HG02571 (cell line): ENCODE results near the gene UBE2J2.

Experiments used
- ATAC-seq: cut with Tn5 transposase; IDR thresholded peaks from one replicate; pipeline ENCODE4 v1.9.1; 2021; ENCODE audit warnings: mild to moderate bottlenecking, moderate library complexity; ENCODE audit not compliant: unreplicated experiment

UBE2J2 gene

GRCh38 chr1:1282998-1283397, 9.3 kb upstream of the UBE2J2 start:
- ATAC-seq = no peak

GRCh38 chr1:1281533-1282321, 8.1 kb upstream of the UBE2J2 start:
- ATAC-seq = no peak

GRCh38 chr1:1280782-1281481, 7.3 kb upstream of the UBE2J2 start:
- ATAC-seq = no peak

DNA sequence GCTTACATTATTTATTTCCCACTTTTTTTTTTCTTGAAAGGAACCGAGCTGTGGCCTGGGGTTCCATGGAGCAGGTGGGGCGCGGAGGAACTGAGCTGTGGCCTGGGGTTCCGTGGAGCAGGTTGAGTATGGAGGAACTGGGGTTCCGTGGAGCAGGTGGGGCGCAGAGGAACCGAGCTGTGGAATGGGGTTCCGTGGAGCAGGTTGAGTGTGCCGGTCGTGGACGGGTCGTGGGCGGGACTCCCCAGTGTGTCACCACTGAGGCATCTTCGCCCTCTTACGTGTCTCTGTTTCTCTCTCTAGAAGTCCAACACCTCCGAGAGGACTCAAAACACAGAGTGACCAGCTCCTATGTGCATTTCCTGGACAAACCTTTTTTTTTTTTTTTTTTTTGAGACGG, 5.4 kb upstream of the UBE2J2 start:
- ATAC-seq = no peak

- ATAC-seq = no peak
Measured at GRCh38 chr1:1278620-1279019, 5.0 kb upstream of the UBE2J2 start.

GRCh38 chr1:1275836-1276235, 2.2 kb upstream of the UBE2J2 start:
- no peak for ATAC-seq

DNA sequence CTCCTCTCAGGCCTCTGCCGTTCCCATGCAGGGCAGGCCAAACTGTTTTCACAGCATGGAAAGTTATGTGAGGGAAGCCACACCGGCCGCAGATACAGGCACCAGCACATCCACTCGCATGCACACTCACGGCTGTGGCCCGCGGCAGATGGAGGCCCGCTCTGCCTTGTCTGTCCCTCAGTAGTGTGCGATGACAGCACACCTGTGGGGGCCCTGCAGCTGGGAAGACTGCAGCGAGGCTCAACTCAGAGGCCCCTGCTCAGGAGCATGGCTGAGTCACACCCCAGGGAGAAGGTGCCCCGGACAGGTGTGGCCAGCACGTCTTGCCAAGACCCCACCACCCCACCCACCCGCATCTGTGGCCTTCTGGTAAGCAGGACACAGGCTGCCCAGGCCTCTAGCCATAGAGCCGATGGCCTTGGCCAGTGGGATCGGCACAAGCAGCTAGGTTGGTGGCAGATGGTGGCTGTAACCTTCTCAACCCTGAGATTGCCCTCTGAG, 1.3 kb upstream of the UBE2J2 start:
- no peak for ATAC-seq

DNA sequence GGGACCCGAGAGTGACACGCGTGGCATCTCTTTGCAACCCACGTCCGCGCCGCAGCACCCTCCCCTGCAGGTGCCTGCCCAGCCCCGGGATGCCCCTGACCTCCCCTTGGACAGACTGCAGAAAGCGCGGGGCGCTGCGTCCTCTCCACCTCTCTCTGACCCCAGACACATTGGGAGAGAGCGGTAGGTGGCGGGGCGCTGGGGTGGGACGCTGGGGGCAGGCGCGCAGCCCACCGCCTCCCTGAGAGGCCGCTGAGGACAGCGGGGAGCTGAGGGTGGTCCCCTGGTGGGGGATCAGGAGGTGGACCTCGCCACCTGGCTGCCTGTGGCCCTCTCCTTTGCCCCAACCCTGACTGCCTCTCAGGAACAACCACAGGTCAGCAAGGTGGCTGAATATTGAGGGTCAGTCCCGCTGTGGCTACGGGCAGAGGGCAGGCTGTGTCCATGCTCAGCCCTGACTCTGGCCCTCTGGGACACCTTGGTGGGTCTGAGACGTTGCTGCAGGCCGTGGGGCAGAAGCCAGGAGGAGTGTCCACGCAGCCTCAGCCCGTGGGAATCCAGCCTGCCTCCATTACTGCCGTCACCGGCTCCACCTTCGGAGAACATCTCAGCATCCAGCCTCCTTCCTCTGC, 761 bp upstream of the UBE2J2 start:
- ATAC-seq = no peak

DNA sequence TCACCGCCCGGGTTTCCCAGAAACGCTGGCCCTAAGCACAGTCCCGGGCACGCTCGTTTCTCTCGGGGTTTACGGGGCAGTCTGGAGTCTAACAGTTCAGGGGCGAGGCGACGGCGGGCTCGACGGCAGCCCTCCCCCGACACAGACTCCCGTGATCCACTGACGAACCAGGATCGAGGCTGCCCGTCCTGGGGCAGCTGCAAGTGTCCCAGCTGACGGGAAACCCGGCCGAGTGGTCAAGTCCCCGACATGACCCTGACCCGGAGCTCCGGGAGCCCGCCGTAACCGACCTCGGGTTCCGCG, 494 bp downstream of the UBE2J2 start:
- no peak for ATAC-seq

GRCh38 chr1:1272341-1273208, 1.1 kb downstream of the UBE2J2 start:
- no peak for ATAC-seq

- ATAC-seq = no peak
Measured at GRCh38 chr1:1270813-1271212, 2.8 kb downstream of the UBE2J2 start.

DNA sequence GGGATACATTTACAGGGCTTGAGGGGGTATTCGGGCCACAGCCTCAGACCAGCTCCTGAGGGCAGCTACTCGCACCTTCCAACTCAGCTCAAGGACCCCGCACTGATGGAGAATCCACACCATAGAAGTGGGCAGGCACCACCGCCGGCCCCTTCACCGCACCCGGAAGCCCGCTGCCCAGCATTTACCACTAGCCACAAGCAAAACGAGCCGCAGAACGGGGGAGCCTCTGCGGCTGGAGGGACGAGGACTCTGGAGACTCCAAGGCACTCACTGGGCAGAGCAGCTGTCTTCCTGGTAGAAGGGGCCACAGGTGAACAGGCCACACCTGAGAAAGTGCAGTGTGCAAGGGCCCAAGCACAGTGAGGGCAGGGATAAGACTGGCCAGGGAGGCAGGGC, 5.4 kb downstream of the UBE2J2 start:
- ATAC-seq = no peak

DNA sequence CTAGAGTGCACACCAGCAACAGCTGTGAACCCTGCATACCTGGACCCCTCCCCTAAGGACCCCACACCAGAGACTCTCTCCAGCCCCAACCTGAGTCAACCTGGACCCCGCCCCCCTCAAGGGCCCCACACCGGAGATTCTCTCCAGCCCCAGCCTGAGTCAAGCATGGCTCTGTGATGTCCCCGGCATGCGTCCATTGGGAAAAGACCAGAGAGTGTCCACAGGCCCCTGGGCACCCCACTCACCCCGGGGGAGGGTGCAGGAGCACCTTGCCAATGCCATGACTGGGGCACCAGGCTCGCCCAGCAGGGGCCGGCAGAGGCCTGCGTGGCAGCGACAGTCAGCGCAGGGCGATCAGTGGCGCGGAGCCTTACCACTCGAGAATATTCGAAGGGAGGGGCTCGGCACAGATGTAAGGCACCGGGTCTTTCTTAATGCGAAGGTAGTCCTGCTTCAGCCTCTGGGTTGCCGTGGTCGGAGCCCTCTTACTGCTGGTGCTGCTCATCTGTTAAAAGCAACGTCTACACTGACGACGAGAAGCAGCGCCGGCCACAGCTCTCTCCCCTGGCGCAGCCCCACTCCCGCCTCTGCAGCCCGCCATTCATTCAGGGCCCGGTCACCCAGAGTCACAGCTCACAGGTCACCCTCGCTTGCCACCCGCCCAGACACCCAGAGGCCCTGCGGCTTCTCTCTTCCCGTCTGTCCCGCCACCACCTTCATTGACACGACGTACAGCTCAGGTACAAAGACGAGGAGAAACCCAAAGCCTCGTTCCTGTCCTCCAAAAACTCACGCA, 6.0 kb downstream of the UBE2J2 start:
- no peak for ATAC-seq

DNA sequence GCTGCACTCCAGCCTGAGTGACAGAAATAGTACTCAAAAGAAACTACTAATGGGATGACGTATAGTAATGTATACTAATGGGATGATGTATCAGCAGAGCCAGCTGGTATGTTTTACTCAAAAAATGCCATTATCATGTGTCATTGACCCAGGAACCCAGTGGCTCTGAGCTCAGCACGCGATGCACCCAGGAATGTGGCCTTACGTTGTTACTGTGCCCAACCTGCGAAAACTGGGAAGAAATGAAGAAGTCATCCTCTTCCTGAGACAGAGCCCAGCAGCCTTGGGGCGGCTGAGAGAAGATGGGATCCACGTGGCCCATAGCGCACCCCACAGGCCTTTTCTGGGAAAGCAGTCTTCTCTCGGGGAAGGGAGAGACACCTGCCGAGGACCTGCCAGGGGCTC, 8.8 kb downstream of the UBE2J2 start:
- ATAC-seq = no peak

GRCh38 chr1:1264026-1264425, 9.6 kb downstream of the UBE2J2 start:
- no peak for ATAC-seq

DNA sequence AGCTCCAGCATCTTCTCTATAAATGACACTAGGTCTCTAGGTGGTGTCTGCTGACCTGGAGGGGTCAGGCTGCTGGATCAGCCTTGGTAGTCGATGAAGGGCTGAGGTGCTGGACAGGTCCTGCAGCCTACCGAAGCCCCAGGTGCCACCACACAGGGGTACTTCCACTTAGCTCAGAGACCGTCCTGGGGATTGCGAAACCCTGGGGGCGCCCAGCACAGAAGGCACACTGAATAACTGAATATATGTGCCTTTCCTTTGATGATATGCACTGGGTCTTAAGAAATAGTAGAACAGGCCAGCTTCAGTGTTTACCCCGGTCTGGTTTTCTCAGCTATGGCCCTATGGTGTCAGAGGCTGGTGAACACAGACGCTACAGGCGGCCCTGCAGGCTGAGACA, 10.9 kb downstream of the UBE2J2 start:
- no peak for ATAC-seq

- no peak for ATAC-seq
Measured at GRCh38 chr1:1262071-1262470, 11.6 kb downstream of the UBE2J2 start.

GRCh38 chr1:1260843-1261560, 12.7 kb downstream of the UBE2J2 start:
- no peak for ATAC-seq

GRCh38 chr1:1259951-1260600, 13.6 kb downstream of the UBE2J2 start:
- no peak for ATAC-seq
